Dendritic cell treated with granulocyte-macrophage colony-stimulating factor and Interleukin-4, amounts not matched to agents 40 ng/mL and 50 ng/mL, for 4 days (primary cell): ENCODE results near the gene CORO2B.

ENCODE experiments used
- H3K27ac Mint-ChIP-seq: one replicate; pipeline ENCODE4 v1.8.0; 2022; ENCODE audit warnings: mild to moderate bottlenecking, mixed read lengths
- H3K27me3 Mint-ChIP-seq: one replicate; pipeline ENCODE4 v1.8.0; 2022; ENCODE audit warnings: mild to moderate bottlenecking, mixed read lengths
- H3K36me3 Mint-ChIP-seq: one replicate; pipeline ENCODE4 v1.8.0; 2022; ENCODE audit warnings: low read depth, mixed read lengths
- H3K4me1 Mint-ChIP-seq: one replicate; pipeline ENCODE4 v1.8.0; 2022; ENCODE audit warnings: low read depth, mixed read lengths
- H3K4me3 Mint-ChIP-seq: one replicate; pipeline ENCODE4 v1.8.0; 2022; ENCODE audit warnings: mild to moderate bottlenecking, moderate library complexity, mixed read lengths
- H3K9me3 Mint-ChIP-seq: one replicate; pipeline ENCODE4 v1.8.0; 2022; ENCODE audit warnings: mixed read lengths
- intact Hi-C: fragments of 100-400 bp; cut with micrococcal nuclease; formaldehyde crosslinking; loops from one replicate; pipeline ENCODE4 v1.15.0; 2022

Gene CORO2B

DNA sequence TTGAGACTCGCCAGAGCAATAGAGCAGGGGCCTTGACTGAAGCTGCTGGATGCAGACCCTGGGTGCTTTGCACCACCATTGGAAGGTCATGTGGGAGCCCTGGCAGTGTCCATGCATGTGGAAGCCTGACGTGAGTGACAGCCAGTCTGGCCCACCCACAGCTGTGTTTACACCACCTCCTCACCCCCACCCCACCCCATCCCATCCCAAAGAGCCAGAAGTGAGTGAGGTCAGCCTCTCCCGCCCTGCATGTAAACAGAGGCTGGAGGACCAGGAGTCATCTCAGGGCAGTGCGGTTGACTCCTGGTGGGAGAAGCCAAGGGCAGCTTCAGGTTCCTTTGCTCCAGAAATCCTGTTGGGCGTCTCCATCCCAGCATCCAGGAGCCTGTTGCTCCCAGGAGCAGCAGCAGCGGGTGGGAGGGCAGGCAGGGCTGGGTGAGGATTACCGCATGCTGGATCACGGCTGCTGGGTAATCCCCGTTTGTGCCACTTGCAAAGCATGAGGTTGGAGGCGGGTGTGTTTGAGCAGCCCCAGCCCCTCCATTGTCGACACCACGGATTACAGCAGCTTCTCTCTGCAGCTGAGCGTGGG lies 44.6 kb downstream of the CORO2B start:
- Mint-ChIP-seq H3K4me3 (no peak overlapping the region), H3K4me1 (peaks cover 15% of the 10 kb centered on the region)
- intact Hi-C loops: no loop called here

DNA sequence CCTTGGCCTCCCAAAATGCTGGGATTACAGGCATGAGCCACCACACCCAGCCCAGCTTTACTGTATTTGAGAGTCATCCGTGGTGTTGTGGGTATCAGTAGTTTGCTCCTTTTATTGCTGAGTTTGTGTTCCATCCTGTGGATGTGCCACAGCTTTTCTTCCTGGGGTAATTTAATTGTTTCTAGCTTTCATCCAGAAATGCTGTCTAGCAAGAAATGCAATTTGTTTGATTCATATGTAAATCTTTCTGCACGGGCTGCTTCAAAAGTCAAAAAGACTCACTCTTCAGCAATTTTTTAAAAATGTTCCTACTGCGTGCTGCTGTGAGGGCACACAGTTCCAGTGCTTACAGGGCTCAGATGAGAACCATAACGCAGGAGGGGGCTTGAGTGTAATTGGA lies 47.1 kb downstream of the CORO2B start:
- H3K9me3 Mint-ChIP-seq: no peaks in the 10 kb centered on the region
- intact Hi-C loops: no loop called here
- H3K36me3 Mint-ChIP-seq: no peaks in the 10 kb centered on the region
- H3K27me3 Mint-ChIP-seq: peaks cover 12% of the 10 kb centered on the region
- no peak overlapping the region for H3K27ac Mint-ChIP-seq
- peaks cover 8% of the 10 kb centered on the region for H3K4me1 Mint-ChIP-seq
- H3K4me3 Mint-ChIP-seq: no peak overlapping the region

More for the DNA sequence above, 44.6 kb downstream of the CORO2B start:
- peaks cover 2% of the 10 kb centered on the region for H3K27me3 Mint-ChIP-seq
- no peaks in the 10 kb centered on the region for H3K9me3 Mint-ChIP-seq
- H3K27ac Mint-ChIP-seq: no peak overlapping the region
- H3K36me3 Mint-ChIP-seq: no peaks in the 10 kb centered on the region

DNA sequence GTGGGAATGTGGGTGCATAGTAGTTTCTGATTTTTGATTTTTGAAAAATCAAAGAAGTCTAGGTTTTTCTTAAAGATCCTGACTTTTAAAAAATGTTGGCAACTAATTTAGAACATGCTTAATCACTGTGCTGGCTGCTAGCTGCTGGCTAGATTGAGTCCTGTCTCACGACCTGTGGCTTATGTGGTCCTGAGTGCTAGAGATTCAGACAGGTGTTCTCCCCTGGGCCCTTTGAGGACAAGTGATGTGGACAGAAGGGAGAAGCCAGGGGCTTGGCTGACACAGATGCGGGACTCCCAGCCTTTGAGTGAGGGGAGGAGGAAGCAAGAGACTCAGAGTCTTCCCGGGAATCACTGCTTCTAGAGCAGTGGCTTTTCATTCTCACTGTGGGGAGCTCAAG lies 47.5 kb downstream of the CORO2B start:
- Mint-ChIP-seq H3K27ac (no peak overlapping the region), H3K9me3 (no peaks in the 10 kb centered on the region), H3K4me1 (peaks cover 3% of the 10 kb centered on the region), H3K27me3 (peaks cover 12% of the 10 kb centered on the region), H3K4me3 (no peak overlapping the region), H3K36me3 (no peaks in the 10 kb centered on the region)
- intact Hi-C loops: no loop called here

DNA sequence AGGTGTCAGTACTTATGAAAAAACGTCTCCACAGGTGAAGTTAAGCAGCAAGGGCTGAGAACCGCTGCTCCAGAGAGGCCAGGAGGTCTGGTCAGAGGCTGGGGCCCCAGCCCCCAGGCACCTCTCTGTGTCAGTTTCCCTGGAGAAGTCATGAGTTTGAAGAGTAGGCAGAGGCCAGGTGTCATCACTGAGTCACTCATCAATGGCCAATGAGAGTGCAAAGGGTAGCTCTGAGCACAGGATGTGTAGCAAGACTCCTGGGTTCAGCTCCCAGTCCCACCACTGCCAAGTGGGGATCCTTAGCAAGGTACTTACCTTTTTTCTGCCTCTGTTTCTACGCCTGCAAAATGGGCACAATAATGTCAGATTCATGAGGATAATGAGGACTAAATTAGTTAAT lies 47.9 kb downstream of the CORO2B start:
- Mint-ChIP-seq H3K4me1 (no peaks in the 10 kb centered on the region), H3K4me3 (no peak overlapping the region), H3K27me3 (peaks cover 12% of the 10 kb centered on the region), H3K27ac (no peak overlapping the region), H3K9me3 (no peaks in the 10 kb centered on the region), H3K36me3 (no peaks in the 10 kb centered on the region)
- intact Hi-C loops: no loop called here

DNA sequence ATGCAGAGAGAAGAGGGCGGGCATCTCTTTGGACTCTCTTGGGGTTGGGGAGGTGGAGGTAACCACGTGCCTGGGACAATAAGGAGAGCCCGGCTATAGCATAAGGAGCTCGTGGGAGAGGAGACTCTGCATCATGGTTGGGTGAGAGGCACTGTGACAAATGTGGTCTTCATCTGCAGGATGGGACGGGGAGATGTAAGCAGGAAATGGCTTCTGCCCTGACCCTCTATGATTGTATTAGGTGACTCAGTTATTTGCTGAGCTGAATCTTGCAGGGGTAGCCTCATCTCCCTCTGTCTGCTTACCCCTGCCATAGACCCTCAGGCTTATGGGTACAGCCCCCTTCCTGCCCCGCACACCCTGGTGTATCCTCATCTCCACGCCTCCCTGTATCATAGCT lies 48.7 kb downstream of the CORO2B start:
- Mint-ChIP-seq H3K27ac (no peak overlapping the region), H3K4me3 (no peak overlapping the region), H3K4me1 (no peaks in the 10 kb centered on the region), H3K27me3 (peaks cover 12% of the 10 kb centered on the region), H3K36me3 (no peaks in the 10 kb centered on the region), H3K9me3 (no peaks in the 10 kb centered on the region)
- intact Hi-C loops: no loop called here

DNA sequence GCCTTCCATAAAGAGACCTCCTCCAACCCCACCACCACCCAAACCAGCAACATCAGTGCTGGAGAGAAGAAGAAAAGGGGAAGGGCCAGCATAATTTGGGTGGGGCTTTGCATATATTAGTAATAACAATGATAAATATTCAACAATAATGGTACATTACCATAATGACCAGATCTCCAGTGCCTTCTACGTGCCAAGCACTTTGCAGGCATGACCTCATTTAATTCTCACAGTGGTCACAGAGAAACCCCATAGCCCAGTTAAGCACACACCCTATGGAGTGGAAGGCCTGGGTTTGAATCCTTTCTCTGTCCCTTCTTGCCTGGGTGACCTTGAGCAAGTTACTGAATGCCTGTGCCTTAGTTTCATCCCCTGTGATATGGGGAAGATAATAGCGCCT lies 49.2 kb downstream of the CORO2B start:
- H3K4me1 Mint-ChIP-seq: no peaks in the 10 kb centered on the region
- H3K9me3 Mint-ChIP-seq: no peaks in the 10 kb centered on the region
- H3K4me3 Mint-ChIP-seq: no peak overlapping the region
- peaks cover 12% of the 10 kb centered on the region for H3K27me3 Mint-ChIP-seq
- intact Hi-C loops: no loop called here
- no peaks in the 10 kb centered on the region for H3K36me3 Mint-ChIP-seq
- H3K27ac Mint-ChIP-seq: no peak overlapping the region

DNA sequence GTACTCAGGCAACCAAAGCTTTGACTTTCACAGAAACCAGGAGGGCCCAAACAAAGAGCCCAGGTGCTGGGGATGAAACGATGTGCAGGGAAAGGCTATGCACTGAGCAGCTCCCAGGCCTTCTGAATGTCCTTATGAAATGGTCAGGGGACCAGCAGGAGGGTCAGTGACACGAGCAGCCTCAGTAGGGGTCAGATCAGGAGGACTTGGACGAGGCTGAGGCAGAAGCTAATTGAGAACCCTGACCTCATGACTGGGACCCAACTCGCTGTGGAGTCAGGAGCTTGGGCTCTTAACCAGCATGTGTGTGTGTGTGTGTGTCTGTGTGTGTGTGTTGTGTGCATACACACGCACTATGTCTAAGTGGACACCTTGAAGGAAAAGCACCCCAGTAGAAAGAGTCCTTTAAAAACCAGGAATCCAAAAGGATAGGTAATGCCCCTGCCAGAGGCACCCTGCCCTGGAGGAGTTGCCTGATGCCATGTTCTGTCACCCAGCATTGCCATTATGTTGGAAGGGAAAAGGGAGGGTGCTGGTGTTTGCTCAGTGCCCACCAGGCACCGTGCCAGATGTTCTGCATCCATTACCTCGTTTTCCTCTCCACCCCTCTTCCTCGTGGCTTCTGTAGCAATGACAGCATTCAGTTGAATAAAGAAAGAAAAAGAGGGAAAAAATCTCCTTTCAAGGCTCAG lies 50.9 kb downstream of the CORO2B start:
- H3K4me1 Mint-ChIP-seq: no peaks in the 10 kb centered on the region
- no peaks in the 10 kb centered on the region for H3K36me3 Mint-ChIP-seq
- no peaks in the 10 kb centered on the region for H3K9me3 Mint-ChIP-seq
- intact Hi-C loops: no loop called here
- H3K27ac Mint-ChIP-seq: no peak overlapping the region
- peaks cover 10% of the 10 kb centered on the region for H3K27me3 Mint-ChIP-seq
- H3K4me3 Mint-ChIP-seq: no peak overlapping the region

DNA sequence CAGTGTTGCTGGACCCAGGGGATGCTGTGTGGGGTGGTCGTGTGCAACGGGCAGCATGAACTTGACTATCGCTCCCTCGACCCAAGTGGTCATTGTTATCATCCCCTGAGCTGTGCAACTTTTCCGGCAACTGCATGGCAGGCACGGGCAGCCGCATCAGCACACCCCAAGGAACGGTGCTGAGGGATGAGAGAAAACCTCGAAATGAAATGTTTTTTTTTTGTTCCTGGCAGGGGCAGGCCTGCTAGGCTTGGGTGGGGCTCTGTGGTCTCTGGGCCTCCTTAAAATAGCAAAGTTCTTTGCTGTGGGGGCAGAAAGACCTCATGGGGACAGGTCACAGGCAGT lies 51.4 kb downstream of the CORO2B start:
- Mint-ChIP-seq H3K4me1 (no peaks in the 10 kb centered on the region), H3K27ac (no peak overlapping the region), H3K27me3 (peaks cover 10% of the 10 kb centered on the region), H3K4me3 (no peak overlapping the region), H3K36me3 (no peaks in the 10 kb centered on the region), H3K9me3 (no peaks in the 10 kb centered on the region)
- intact Hi-C loops: no loop called here

DNA sequence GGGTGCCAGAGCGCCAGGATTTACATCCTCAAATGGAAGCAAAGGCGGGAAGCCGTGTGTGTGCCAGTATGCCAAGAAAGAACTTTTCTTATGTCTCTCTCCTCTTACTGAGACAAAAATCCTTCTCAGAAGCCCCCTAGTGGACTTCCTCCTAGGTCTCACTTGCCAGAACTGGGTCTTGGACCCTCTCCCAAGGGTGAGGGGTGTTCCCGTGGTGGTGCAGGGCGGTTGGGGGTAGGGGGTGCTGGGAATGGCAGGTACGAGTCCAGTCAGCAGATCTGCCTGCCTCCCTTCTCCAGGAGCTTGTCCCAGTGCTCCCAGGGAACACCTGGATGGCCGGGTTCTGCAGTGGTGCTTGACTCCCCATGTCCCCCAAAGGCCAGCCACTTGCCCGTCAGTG lies 52.0 kb downstream of the CORO2B start:
- intact Hi-C loops: no loop called here
- Mint-ChIP-seq H3K4me3 (no peak overlapping the region), H3K4me1 (no peaks in the 10 kb centered on the region), H3K27me3 (peaks cover 10% of the 10 kb centered on the region), H3K36me3 (no peaks in the 10 kb centered on the region), H3K9me3 (no peaks in the 10 kb centered on the region), H3K27ac (no peak overlapping the region)

DNA sequence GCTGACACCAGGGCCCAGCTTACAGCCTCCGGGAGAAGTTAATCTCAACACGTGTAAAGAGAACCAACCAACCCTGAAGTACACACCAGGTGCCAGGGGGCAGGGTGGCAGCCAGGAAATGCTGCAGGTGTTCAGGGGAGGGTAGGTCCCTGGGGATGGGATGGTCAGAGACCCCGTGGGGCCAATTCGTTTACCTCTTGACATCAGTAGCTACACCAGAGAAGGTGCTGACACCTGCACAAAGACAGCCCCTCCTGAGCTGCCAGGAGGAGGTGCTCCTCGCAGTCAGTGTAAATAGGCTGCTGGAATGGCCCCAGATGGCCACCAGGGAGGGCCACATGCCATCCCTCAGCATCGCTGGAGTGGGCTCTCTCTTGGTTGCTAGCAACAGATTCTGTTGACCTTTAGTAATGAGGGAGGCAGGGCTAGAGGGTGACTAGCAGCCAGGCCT lies 52.8 kb downstream of the CORO2B start:
- intact Hi-C loops: no loop called here
- Mint-ChIP-seq H3K27me3 (peaks cover 10% of the 10 kb centered on the region), H3K9me3 (no peaks in the 10 kb centered on the region), H3K27ac (no peak overlapping the region), H3K4me1 (no peaks in the 10 kb centered on the region), H3K4me3 (no peak overlapping the region), H3K36me3 (no peaks in the 10 kb centered on the region)

DNA sequence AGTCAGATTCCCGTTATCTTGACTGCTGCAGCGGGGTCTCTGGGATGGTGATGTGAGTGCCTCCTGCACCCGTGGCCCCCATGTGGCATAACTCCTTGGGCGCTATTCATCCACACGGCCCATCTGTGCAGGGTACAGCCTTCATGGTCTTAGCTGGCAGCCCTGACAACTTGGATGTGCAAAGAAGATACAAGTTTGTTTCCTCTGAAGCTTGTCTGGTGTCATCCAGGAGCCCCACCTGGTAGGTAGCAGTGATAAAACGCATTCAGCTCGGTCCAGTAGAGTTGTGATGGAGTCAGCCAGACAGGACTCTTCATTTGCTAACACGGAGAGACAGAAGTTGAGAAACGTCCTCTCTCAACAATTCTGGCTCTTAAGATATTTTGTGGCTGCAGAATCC lies 53.3 kb downstream of the CORO2B start:
- Mint-ChIP-seq H3K27ac (no peak overlapping the region), H3K9me3 (no peaks in the 10 kb centered on the region), H3K36me3 (no peaks in the 10 kb centered on the region), H3K4me1 (no peaks in the 10 kb centered on the region), H3K4me3 (no peak overlapping the region), H3K27me3 (peaks cover 10% of the 10 kb centered on the region)
- intact Hi-C loops: no loop called here

DNA sequence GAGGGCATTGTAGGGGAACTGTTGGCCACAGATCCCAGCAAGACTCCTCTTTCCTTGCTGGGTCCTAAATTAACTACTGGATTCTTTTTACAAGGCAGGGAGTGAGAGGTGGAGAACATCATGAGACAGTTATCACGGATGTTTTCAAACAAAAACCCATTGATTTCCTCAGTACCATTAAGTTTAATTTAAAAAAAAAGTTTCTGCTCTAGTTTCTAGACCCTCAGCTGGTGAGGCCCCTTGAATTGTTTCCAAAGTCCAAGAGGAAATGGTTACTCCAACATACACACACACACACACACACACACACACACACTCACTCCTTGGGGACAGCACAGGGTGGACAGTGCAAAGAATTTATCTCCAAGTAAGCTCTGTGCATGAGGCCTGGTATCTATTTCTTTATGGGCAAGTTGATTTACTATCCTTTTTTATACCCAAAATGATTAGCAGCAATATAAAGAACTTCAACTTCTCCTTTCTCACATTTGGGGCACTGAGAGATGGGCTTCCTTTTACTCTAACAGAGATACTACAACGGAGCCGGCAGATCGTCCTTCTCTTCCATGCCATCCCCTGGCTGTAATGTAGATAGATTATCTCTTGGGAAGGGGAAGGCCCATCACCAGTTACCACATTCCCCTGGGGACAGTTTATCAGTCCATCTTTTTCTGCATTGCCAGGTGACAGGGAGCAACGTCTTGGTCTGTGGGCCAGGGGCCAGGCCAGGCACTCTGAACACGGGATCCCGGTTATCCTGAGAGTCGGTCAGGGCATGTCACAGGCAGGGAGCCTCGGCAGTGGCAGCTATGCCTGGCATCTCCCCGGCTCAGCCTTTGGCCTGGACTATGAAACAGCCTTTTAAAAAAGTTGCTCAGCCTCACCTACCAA lies 54.7 kb downstream of the CORO2B start:
- Mint-ChIP-seq H3K36me3 (no peaks in the 10 kb centered on the region), H3K27me3 (peaks cover 10% of the 10 kb centered on the region), H3K9me3 (no peaks in the 10 kb centered on the region), H3K27ac (no peak overlapping the region), H3K4me1 (no peaks in the 10 kb centered on the region), H3K4me3 (no peak overlapping the region)
- intact Hi-C loops: no loop called here

DNA sequence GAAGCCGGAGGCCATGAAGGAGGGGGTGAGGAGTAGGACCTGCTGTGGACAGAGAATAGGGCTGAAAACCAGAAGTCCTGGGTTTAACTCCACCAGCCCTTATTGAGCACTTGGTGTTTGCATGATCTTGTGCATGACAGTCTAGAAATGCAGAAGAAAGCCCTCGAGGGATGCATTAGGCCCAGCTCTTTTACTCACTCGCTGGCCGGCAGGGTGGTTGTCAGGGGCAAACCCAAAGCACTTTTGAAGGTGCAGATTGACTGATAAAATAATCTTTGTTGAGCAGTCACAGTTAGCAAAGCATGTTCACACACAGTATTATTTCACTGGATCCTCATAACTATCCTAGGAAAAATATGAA lies 55.3 kb downstream of the CORO2B start:
- intact Hi-C loops: no loop called here
- Mint-ChIP-seq H3K9me3 (no peaks in the 10 kb centered on the region), H3K27ac (no peak overlapping the region), H3K4me3 (no peak overlapping the region), H3K4me1 (no peaks in the 10 kb centered on the region), H3K36me3 (no peaks in the 10 kb centered on the region), H3K27me3 (peaks cover 4% of the 10 kb centered on the region)

DNA sequence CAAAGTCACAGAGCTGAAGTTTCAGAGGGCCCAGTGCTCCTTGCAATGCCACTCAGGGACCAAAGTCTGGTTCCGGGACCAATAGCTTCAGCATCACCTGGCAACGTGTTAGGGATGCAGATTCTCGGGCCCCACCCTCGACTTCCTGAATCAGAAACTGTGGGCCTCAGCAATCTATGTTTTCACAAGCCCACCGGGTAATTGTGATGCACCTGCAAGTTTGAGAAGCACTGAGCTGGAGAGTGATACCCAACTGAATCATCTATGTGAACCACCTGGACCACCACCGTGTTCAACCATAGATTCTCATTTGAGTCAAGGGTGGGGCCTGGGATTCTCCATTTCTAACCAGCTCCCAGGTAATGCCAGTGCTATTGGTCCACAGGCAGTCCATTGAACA lies 55.7 kb downstream of the CORO2B start:
- H3K4me1 Mint-ChIP-seq: no peaks in the 10 kb centered on the region
- peaks cover under 1% of the 10 kb centered on the region for H3K27me3 Mint-ChIP-seq
- no peak overlapping the region for H3K4me3 Mint-ChIP-seq
- intact Hi-C loops: no loop called here
- H3K27ac Mint-ChIP-seq: no peak overlapping the region
- no peaks in the 10 kb centered on the region for H3K9me3 Mint-ChIP-seq
- H3K36me3 Mint-ChIP-seq: no peaks in the 10 kb centered on the region
